H1 (cell line): Measurements from ENCODE around the gene CAT. TPM values are rescaled to one million over a fixed set of nuclear protein-coding genes. Genes with fewer than 3 reads are reported as not detected.

Experiments used
- CTCF ChIA-PET: fragments of 300-600 bp; sonication (Branson Sonifier 250); formaldehyde crosslinking; loops from one replicate; lab custom pipeline; 2021; ENCODE audit not compliant: partially characterized antibody; lab: Charles Lee
- POLR2A ChIA-PET: fragments of 300-600 bp; sonication (Branson Sonifier 250); formaldehyde crosslinking; loops from one replicate; lab custom pipeline; 2021; ENCODE audit warnings: inconsistent platforms; ENCODE audit not compliant: partially characterized antibody; lab: Charles Lee
- DNase-seq, 2 experiments: peaks; one replicate each; pipeline versions ENCODE4 v3.0.0 to v3.0.0-alpha.2; 2010 to 2022; ENCODE audit warnings: low spot score in 2 of 2, low read depth in 1 of 2, mixed read lengths in 1 of 2
- FAIRE-seq: peaks from 2 replicates; lab custom pipeline; 2011; peaks lifted over from hg19 to GRCh38; lab: Jason Lieb, UNC
- H2AFZ ChIP-seq: 2 replicates; pipeline ENCODE4 v1.8.1; 2012; ENCODE audit warnings: low read length, inconsistent platforms
- H2AK5ac ChIP-seq: 2 replicates; pipeline ENCODE4 v1.6.1; 2013; ENCODE audit warnings: low read depth, low read length
- H2BK120ac ChIP-seq: replicated peaks from 2 replicates; pipeline ENCODE3; 2013; ENCODE audit warnings: low read depth, low read length, inconsistent platforms
- H2BK12ac ChIP-seq: 2 replicates; pipeline ENCODE4 v1.6.1; 2013; ENCODE audit warnings: low read depth, low read length
- H2BK15ac ChIP-seq: 2 replicates; pipeline ENCODE4 v1.6.1; 2013; ENCODE audit warnings: low read length
- H2BK20ac ChIP-seq: 2 replicates; pipeline ENCODE4 v1.6.1; 2013; ENCODE audit warnings: low read length
- H2BK5ac ChIP-seq: 2 replicates; pipeline ENCODE4 v1.6.1; 2013; ENCODE audit warnings: low read depth, low read length
- H3K14ac ChIP-seq: 2 replicates; pipeline ENCODE4 v1.6.1; 2013; ENCODE audit warnings: inconsistent platforms; ENCODE audit not compliant: insufficient read length
- H3K18ac ChIP-seq: 2 replicates; pipeline ENCODE4 v1.6.1; 2013; ENCODE audit warnings: low read length; ENCODE audit errors: extremely low read depth
- H3K23ac ChIP-seq: 2 replicates; pipeline ENCODE4 v1.6.1; 2013; ENCODE audit warnings: inconsistent platforms; ENCODE audit not compliant: insufficient read length
- H3K23me2 ChIP-seq: 2 replicates; pipeline ENCODE4 v1.6.1; 2013; ENCODE audit warnings: low read depth, low read length
- H3K27ac ChIP-seq: 2 replicates; pipeline ENCODE4 v1.6.1; 2011; ENCODE audit warnings: low read depth, low read length, inconsistent platforms
- H3K27me3 ChIP-seq, 4 experiments: replicated peaks in 1 of 4; 1 replicate in 1 of 4; 2 replicates in 3 of 4; pipeline versions ENCODE4 v1.6.1 to v1.8.1; 2011 to 2013; ENCODE audit warnings: low read length in 3 of 4, mild to moderate bottlenecking in 3 of 4, inconsistent platforms in 2 of 4, mixed read lengths in 2 of 4, moderate library complexity in 1 of 4; ENCODE audit not compliant: control insufficient read depth in 3 of 4, insufficient read depth in 3 of 4; ENCODE audit errors: extremely low read depth in 1 of 4
- H3K36me3 ChIP-seq, 4 experiments: 2 replicates each; pipeline versions ENCODE4 v1.6.1 to v1.8.1; 2011 to 2013; ENCODE audit warnings: mild to moderate bottlenecking in 4 of 4, low read length in 3 of 4, moderate library complexity in 2 of 4, control low read depth in 1 of 4, inconsistent platforms in 1 of 4; ENCODE audit not compliant: insufficient read depth in 4 of 4, control insufficient read depth in 2 of 4
- H3K4ac ChIP-seq: replicated peaks from 2 replicates; pipeline ENCODE3; 2013; ENCODE audit warnings: low read length, low read depth, mixed read lengths, inconsistent platforms; ENCODE audit not compliant: insufficient read length
- H3K4me1 ChIP-seq, 4 experiments: replicated peaks in 1 of 4; 1 replicate in 1 of 4; 2 replicates in 3 of 4; pipeline versions ENCODE4 v1.6.1 to v1.8.1; 2011 to 2013; ENCODE audit warnings: low read length in 3 of 4, inconsistent platforms in 2 of 4, mixed read lengths in 1 of 4; ENCODE audit not compliant: insufficient read depth in 4 of 4, control insufficient read depth in 3 of 4
- H3K4me2 ChIP-seq, 2 experiments: 2 replicates each; pipeline versions ENCODE4 v1.6.1 to v1.8.1; 2011 to 2013; ENCODE audit warnings: low read depth in 2 of 2, low read length in 2 of 2, control low read depth in 1 of 2, inconsistent platforms in 1 of 2, mild to moderate bottlenecking in 1 of 2; ENCODE audit not compliant: insufficient read depth in 1 of 2
- H3K4me3 ChIP-seq, 4 experiments: fragments of 200-600, 300-600 bp in 1 of 4; sonication (generic), shearing (Covaris generic), sonication (Bioruptor Twin) in 1 of 4; 2 replicates each; pipeline versions ENCODE4 v1.5.1 to v1.8.1; 2011 to 2016; ENCODE audit warnings: low read length in 4 of 4, low read depth in 3 of 4, control low read depth in 2 of 4, inconsistent platforms in 2 of 4, mild to moderate bottlenecking in 2 of 4, mixed read lengths in 1 of 4, moderate library complexity in 1 of 4; ENCODE audit not compliant: insufficient read depth in 2 of 4; ENCODE audit errors: extremely low read depth in 1 of 4
- H3K56ac ChIP-seq: replicated peaks from 2 replicates; pipeline ENCODE3; 2013; ENCODE audit warnings: low read depth, mild to moderate bottlenecking, mixed read lengths, low read length, inconsistent platforms; ENCODE audit not compliant: insufficient read length
- H3K79me1 ChIP-seq: 2 replicates; pipeline ENCODE4 v1.6.1; 2013; ENCODE audit warnings: low read depth, low read length, control low read depth
- H3K79me2 ChIP-seq, 2 experiments: 2 replicates each; pipeline versions ENCODE4 v1.6.1 to v1.8.1; 2012 to 2013; ENCODE audit warnings: low read length in 2 of 2, mild to moderate bottlenecking in 2 of 2, inconsistent platforms in 1 of 2; ENCODE audit not compliant: insufficient read depth in 2 of 2, control insufficient read depth in 1 of 2
- H3K9ac ChIP-seq, 4 experiments: replicated peaks in 1 of 4; 1 replicate in 1 of 4; 2 replicates in 3 of 4; pipeline versions ENCODE4 v1.6.1 to v1.8.1; 2011 to 2013; ENCODE audit warnings: low read depth in 3 of 4, low read length in 3 of 4, control low read depth in 2 of 4, mild to moderate bottlenecking in 2 of 4, moderate library complexity in 2 of 4, inconsistent platforms in 1 of 4; ENCODE audit errors: extremely low read depth in 1 of 4
- H3K9me3 ChIP-seq, 2 experiments: 2 replicates each; pipeline versions ENCODE4 v1.6.1 to v1.8.1; 2012 to 2013; ENCODE audit warnings: mild to moderate bottlenecking in 2 of 2, moderate library complexity in 2 of 2, control low read depth in 1 of 2, inconsistent platforms in 1 of 2, low read depth in 1 of 2, low read length in 1 of 2, mixed read lengths in 1 of 2; ENCODE audit not compliant: insufficient read depth in 2 of 2
- H4K20me1 ChIP-seq, 2 experiments: replicated peaks in 1 of 2; 2 replicates each; pipeline versions ENCODE3 to v1.8.1; 2011 to 2013; ENCODE audit warnings: inconsistent platforms in 2 of 2, low read length in 2 of 2, mild to moderate bottlenecking in 1 of 2; ENCODE audit not compliant: insufficient read depth in 2 of 2, control insufficient read depth in 1 of 2
- H4K5ac ChIP-seq: 2 replicates; pipeline ENCODE4 v1.6.1; 2013; ENCODE audit warnings: low read length, low read depth, mixed read lengths, inconsistent platforms; ENCODE audit not compliant: insufficient read length
- H4K8ac ChIP-seq: 2 replicates; pipeline ENCODE4 v1.8.0; 2013; ENCODE audit warnings: mild to moderate bottlenecking, moderate library complexity, low read length, inconsistent platforms; ENCODE audit not compliant: insufficient read depth; ENCODE audit errors: extremely low read depth
- H4K91ac ChIP-seq: replicated peaks from 2 replicates; pipeline ENCODE3; 2013; ENCODE audit warnings: low read length, mixed read lengths, inconsistent platforms; ENCODE audit not compliant: insufficient read length
- EGR1 ChIP-seq: IDR thresholded peaks from 2 replicates; pipeline ENCODE4 v1.6.1; 2011; ENCODE audit warnings: low read depth, low read length, borderline replicate concordance
- WGBS, 2 experiments: shearing (Covaris generic) in 1 of 2; methylation state at CpG; one replicate each; pipeline versions ENCODE4 v1.1.6 to v1.1.7; 2013 to 2015; ENCODE audit warnings: low lambda C conversion rate in 2 of 2, mixed read lengths in 2 of 2, inconsistent platforms in 1 of 2, low coverage in 1 of 2, missing lambda C conversion rate in 1 of 2; ENCODE audit not compliant: insufficient replicate concordance in 2 of 2, insufficient coverage in 1 of 2, insufficient read length in 1 of 2; ENCODE audit errors: extremely low coverage in 1 of 2, missing lambda C conversion rate in 1 of 2; 5-methylcytosine and 5-hydroxymethylcytosine counted together
- polyA plus RNA-seq, 7 experiments: library from polyadenylated mRNA; depleted of rRNA in 3 of 7; stranded (reverse) in 5 of 7; unstranded in 2 of 7; fragments of >200 nt in 5 of 7; fragments of 200-250 nt in 2 of 7; gene quantifications; 1 replicate in 5 of 7; 2 replicates in 1 of 7; 4 replicates in 1 of 7; pipeline versions ENCODE4 v1.2.1 to v1.2.3, GENCODE V29; 2011 to 2013; ENCODE audit warnings: missing spikeins in 2 of 7, mixed read lengths in 2 of 7
- total RNA-seq: library from RNA; stranded (reverse); fragmentation: NEBNext Ultra II Directional; extraction: Animal tissue kit (Norgen Biotek cat#: 25700); gene quantifications from 2 replicates; pipeline ENCODE4 v1.2.1, GENCODE V29; 2021

CAT gene
- total and polyA plus RNA-seq, 2 of the 8 experiments (the other 6 are each of a cell fraction or from before 2014, with no cell fraction given): 9.6 to 15.0 TPM

- 74% methylated on average over 3 of the region's 3 CpGs; no CpG with 5 or more reads in 1 of the 2 experiments for WGBS, 2 experiments
- POLR2A ChIA-PET: interaction anchor here (0.6 kb wide), 2 partner anchors 10 to 431 kb away, joined by 3 read pairs; no protein-coding TSS in a partner anchor
These were observed 41.6 kb downstream of the CAT start for GRCh38 chr11:34480314-34480713.

More at GRCh38 chr11:34480314-34480713, 41.6 kb downstream of the CAT start:
- Histone ChIP-seq H3K79me1 (no peaks in the 10 kb centered on the region), H3K23me2 (no peaks in the 10 kb centered on the region), H3K23ac (no peak overlapping the region), H3K56ac (no peak overlapping the region), H2BK5ac (no peak overlapping the region), H2BK12ac (no peak overlapping the region), H3K27me3 (no peaks in the 10 kb centered on the region), H3K79me2 (no peaks in the 10 kb centered on the region), H2AK5ac (no peak overlapping the region), H4K5ac (no peak overlapping the region), H2BK15ac (no peak overlapping the region), H3K4me2 (no peak overlapping the region), H3K27ac (no peak overlapping the region), H3K4me1 (no peaks in the 10 kb centered on the region), H2AFZ (peak overlapping the region; percentile 58), H2BK20ac (no peak overlapping the region), H3K4ac (no peak overlapping the region), H3K18ac (no peak overlapping the region), H4K8ac (no peak overlapping the region), H4K20me1 (no peaks in the 10 kb centered on the region), H3K36me3 (no peaks in the 10 kb centered on the region), H3K9me3 (no peaks in the 10 kb centered on the region), H3K14ac (no peak overlapping the region), H3K9ac (no peak overlapping the region), H2BK120ac (no peak overlapping the region), H3K4me3 (no peak overlapping the region), H4K91ac (no peak overlapping the region)
- CTCF ChIA-PET: interaction anchor here (1.1 to 4.6 kb wide), 3 partner anchors 10 to 330 kb away, joined by 3 to 24 read pairs (median 8); no protein-coding TSS in a partner anchor
- no peak for DNase-seq
- FAIRE-seq: no peak
- no peak for TF ChIP-seq EGR1
